Loucy (cell line): ENCODE measurements around the gene SPEM2.

Experiments used
- H2AFZ ChIP-seq: fragments of 200-600 bp; sonication (generic); 2 replicates; pipeline ENCODE4 v1.6.0; 2016; ENCODE audit warnings: antibody characterized with exemption, mild to moderate bottlenecking, low read length, moderate library complexity
- H3F3A ChIP-seq: fragments of 200-600 bp; 2 replicates; pipeline ENCODE4 v1.6.0; 2016; ENCODE audit warnings: antibody characterized with exemption, low read depth, mild to moderate bottlenecking
- H3K27me3 ChIP-seq: fragments of 200-600 bp; sonication (generic); 2 replicates; pipeline ENCODE4 v1.6.1; 2014; ENCODE audit warnings: low read length, mild to moderate bottlenecking; ENCODE audit not compliant: insufficient read depth, poor library complexity, severe bottlenecking
- H3K36me3 ChIP-seq: fragments of 200-600 bp; sonication (generic); 2 replicates; pipeline ENCODE4 v1.6.1; 2016; ENCODE audit warnings: low read length; ENCODE audit not compliant: insufficient read depth
- H3K4me1 ChIP-seq: fragments of 200-600 bp; sonication (generic); 2 replicates; pipeline ENCODE4 v1.5.1; 2014; ENCODE audit warnings: low read length, mild to moderate bottlenecking; ENCODE audit not compliant: insufficient read depth, poor library complexity, severe bottlenecking
- H3K4me2 ChIP-seq: fragments of 200-600 bp; sonication (generic); 2 replicates; pipeline ENCODE4 v1.6.0; 2014; ENCODE audit warnings: antibody characterized with exemption, low read length, low read depth, mild to moderate bottlenecking; ENCODE audit not compliant: poor library complexity, severe bottlenecking
- H3K4me3 ChIP-seq: fragments of 200-600 bp; sonication (generic); 2 replicates; pipeline ENCODE4 v1.5.1; 2014; ENCODE audit warnings: low read length, mild to moderate bottlenecking, mixed read lengths; ENCODE audit not compliant: poor library complexity, severe bottlenecking
- H3K79me2 ChIP-seq: fragments of 200-600 bp; sonication (generic); 2 replicates; pipeline ENCODE4 v1.6.1; 2014; ENCODE audit warnings: low read length; ENCODE audit not compliant: insufficient read depth
- H3K9ac ChIP-seq: fragments of 200-600 bp; sonication (generic); 2 replicates; pipeline ENCODE4 v1.6.0; 2014; ENCODE audit warnings: mild to moderate bottlenecking, low read depth, low read length, moderate library complexity; ENCODE audit not compliant: poor library complexity, severe bottlenecking
- H3K9me2 ChIP-seq: fragments of 200-600 bp; sonication (generic); replicated peaks from 2 replicates; pipeline ENCODE4 v1.6.1; 2016; ENCODE audit warnings: low read depth, low read length, mixed read lengths
- H3K9me3 ChIP-seq: fragments of 200-600 bp; sonication (generic); 2 replicates; pipeline ENCODE4 v1.6.1; 2014; ENCODE audit warnings: mild to moderate bottlenecking, antibody characterized with exemption, low read length, low read depth; ENCODE audit not compliant: insufficient read depth
- H4K20me1 ChIP-seq: fragments of 200-600 bp; sonication (generic); 2 replicates; pipeline ENCODE4 v1.6.0; 2014; ENCODE audit warnings: antibody characterized with exemption, low read length, mild to moderate bottlenecking; ENCODE audit not compliant: insufficient read depth, poor library complexity, severe bottlenecking
- EZH2phosphoT487 ChIP-seq: fragments of 200-600 bp; IDR thresholded peaks from 2 replicates; pipeline ENCODE4 v1.6.1; 2018; ENCODE audit warnings: antibody characterized with exemption, mild to moderate bottlenecking, moderate library complexity, borderline replicate concordance
- TF ChIP-seq, protein P1 (sequence below): fragments of 200-600 bp; sonication (generic); conservative IDR thresholded peaks from 2 replicates; pipeline ENCODE4 v1.5.1; 2014; ENCODE audit warnings: mild to moderate bottlenecking, antibody characterized with exemption, low read length

SPEM2 gene

GRCh38 chr17:7444682-7445618 lies 19.5 kb downstream of the SPEM2 start, which contains the start of gene CHRNB1:
Gene CHRNB1 (plus strand): TSS chr17:7445061. CDS start chr17:7445128, 67 bp downstream.
- peak within 1 kb of the TSS; percentile 73 for H3K4me3 ChIP-seq
- peak within 1 kb of the TSS; percentile 86 for H2AFZ ChIP-seq
- no peaks in the 10 kb centered on the region for H3K9me2 ChIP-seq
- peaks cover 12% of the 10 kb centered on the region for H3K4me1 ChIP-seq
- TF ChIP-seq EZH2phosphoT487: no peak
- TF ChIP-seq, protein P1, sequence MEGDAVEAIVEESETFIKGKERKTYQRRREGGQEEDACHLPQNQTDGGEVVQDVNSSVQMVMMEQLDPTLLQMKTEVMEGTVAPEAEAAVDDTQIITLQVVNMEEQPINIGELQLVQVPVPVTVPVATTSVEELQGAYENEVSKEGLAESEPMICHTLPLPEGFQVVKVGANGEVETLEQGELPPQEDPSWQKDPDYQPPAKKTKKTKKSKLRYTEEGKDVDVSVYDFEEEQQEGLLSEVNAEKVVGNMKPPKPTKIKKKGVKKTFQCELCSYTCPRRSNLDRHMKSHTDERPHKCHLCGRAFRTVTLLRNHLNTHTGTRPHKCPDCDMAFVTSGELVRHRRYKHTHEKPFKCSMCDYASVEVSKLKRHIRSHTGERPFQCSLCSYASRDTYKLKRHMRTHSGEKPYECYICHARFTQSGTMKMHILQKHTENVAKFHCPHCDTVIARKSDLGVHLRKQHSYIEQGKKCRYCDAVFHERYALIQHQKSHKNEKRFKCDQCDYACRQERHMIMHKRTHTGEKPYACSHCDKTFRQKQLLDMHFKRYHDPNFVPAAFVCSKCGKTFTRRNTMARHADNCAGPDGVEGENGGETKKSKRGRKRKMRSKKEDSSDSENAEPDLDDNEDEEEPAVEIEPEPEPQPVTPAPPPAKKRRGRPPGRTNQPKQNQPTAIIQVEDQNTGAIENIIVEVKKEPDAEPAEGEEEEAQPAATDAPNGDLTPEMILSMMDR: no peak
- H3K9me3 ChIP-seq: no peaks in the 10 kb centered on the region
- H3K79me2 ChIP-seq: peaks cover under 1% of the 10 kb centered on the region; the same call in 1 of the 2 replicates
- no peaks in the 10 kb centered on the region for H3K27me3 ChIP-seq
- no peaks in the 10 kb centered on the region for H4K20me1 ChIP-seq
- peak within 1 kb of the TSS; percentile 60 for H3K9ac ChIP-seq
- H3K36me3 ChIP-seq: no peaks in the 10 kb centered on the region
- peak within 1 kb of the TSS; percentile 69 for H3K4me2 ChIP-seq
- H3F3A ChIP-seq: no peaks in the 10 kb centered on the region

DNA sequence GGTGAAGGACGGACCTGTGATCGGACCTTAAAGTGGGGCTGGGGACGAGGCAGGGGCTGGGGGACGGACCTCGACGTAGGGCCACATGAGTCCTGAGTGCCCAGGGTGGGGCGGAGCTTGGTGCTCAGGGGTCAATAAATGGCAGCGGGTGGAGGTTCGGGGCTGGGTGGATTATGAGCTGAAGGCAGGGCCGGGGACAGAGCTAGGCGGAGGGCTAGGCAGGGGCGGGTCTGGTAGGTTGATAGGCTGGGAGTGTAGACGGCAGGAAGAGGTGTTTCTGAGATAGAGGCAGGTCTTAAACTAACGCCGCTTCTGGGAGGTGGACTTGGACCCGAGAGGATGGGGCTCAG lies 20.2 kb downstream of the SPEM2 start:
- Histone ChIP-seq H3K9ac (peak overlapping the region; percentile 60), H3K4me3 (peak overlapping the region; percentile 73), H4K20me1 (no peaks in the 10 kb centered on the region), H3K79me2 (no peaks in the 10 kb centered on the region), H3F3A (no peaks in the 10 kb centered on the region), H3K9me3 (no peaks in the 10 kb centered on the region), H3K4me2 (peak overlapping the region; percentile 69), H2AFZ (peak overlapping the region; percentile 86), H3K36me3 (no peaks in the 10 kb centered on the region), H3K9me2 (no peaks in the 10 kb centered on the region), H3K4me1 (peaks cover 8% of the 10 kb centered on the region), H3K27me3 (no peaks in the 10 kb centered on the region)
- no peak for TF ChIP-seq EZH2phosphoT487
- TF ChIP-seq, protein P1: no peak

- H3K9ac ChIP-seq: no peak overlapping the region
- H3K4me1 ChIP-seq: peaks cover 8% of the 10 kb centered on the region
- no peaks in the 10 kb centered on the region for H3K9me3 ChIP-seq
- no peaks in the 10 kb centered on the region for H3K27me3 ChIP-seq
- no peak for TF ChIP-seq EZH2phosphoT487
- TF ChIP-seq, protein P1: no peak
- H2AFZ ChIP-seq: no peak overlapping the region
- H3K79me2 ChIP-seq: no peaks in the 10 kb centered on the region
- H3K4me3 ChIP-seq: no peak overlapping the region
- no peaks in the 10 kb centered on the region for H3K36me3 ChIP-seq
- no peaks in the 10 kb centered on the region for H3F3A ChIP-seq
- H3K9me2 ChIP-seq: no peaks in the 10 kb centered on the region
- H4K20me1 ChIP-seq: no peaks in the 10 kb centered on the region
- H3K4me2 ChIP-seq: no peak overlapping the region
These were observed 23.0 kb downstream of the SPEM2 start for GRCh38 chr17:7448461-7448860.
